ENCODE measurements around the gene PLCB1. TPM values are rescaled to one million over a fixed set of nuclear protein-coding genes. Genes with fewer than 3 reads are reported as not detected.

The PLCB1 gene
- total RNA-seq, 6 experiments from 2014 or later, result 17.2 to 25.7 (median 23.1) TPM

DNA sequence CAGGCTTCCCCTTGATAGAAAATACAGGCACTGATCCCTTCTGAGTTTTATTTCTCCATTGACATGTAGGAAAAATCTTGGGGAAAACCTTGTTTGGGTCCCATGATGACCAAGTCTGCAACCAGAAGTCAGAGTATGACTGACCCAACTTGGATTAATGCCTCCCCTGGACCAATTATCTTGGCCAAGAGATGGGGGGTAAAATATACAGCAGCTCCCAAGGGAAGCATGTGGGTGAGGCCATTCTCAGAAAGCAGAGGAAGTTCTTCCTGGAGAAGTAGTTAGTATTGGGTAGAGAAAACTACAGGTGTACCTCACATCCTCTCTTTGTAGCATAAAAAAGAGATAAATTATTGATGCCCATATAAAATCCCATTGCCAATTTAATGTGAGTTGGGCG lies 651.7 kb downstream of the PLCB1 start:
- H3K9me3 Mint-ChIP-seq, result no peaks in the 10 kb centered on the region
- no peak overlapping the region for H3K4me3 Mint-ChIP-seq
- H3K27ac Mint-ChIP-seq, result no peak overlapping the region
- H3K36me3 Mint-ChIP-seq (ENCODE audit: low read depth), result peaks cover 4% of the 10 kb centered on the region; the same call in 1 of the 2 replicates
- no peaks in the 10 kb centered on the region; the same call in none of the 2 replicates for H3K27me3 Mint-ChIP-seq (ENCODE audit: insufficient read depth)
- DNase-seq, result no peak
- TF ChIP-seq, protein P1, sequence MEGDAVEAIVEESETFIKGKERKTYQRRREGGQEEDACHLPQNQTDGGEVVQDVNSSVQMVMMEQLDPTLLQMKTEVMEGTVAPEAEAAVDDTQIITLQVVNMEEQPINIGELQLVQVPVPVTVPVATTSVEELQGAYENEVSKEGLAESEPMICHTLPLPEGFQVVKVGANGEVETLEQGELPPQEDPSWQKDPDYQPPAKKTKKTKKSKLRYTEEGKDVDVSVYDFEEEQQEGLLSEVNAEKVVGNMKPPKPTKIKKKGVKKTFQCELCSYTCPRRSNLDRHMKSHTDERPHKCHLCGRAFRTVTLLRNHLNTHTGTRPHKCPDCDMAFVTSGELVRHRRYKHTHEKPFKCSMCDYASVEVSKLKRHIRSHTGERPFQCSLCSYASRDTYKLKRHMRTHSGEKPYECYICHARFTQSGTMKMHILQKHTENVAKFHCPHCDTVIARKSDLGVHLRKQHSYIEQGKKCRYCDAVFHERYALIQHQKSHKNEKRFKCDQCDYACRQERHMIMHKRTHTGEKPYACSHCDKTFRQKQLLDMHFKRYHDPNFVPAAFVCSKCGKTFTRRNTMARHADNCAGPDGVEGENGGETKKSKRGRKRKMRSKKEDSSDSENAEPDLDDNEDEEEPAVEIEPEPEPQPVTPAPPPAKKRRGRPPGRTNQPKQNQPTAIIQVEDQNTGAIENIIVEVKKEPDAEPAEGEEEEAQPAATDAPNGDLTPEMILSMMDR (IDR thresholded peaks at IDR 0.05), result no peak
- H3K4me1 Mint-ChIP-seq (ENCODE audit: low read depth), result peaks cover 21% of the 10 kb centered on the region

GRCh38 chr20:8786383-8786782 lies 654.3 kb downstream of the PLCB1 start:
- TF ChIP-seq, protein P1 (IDR thresholded peaks at IDR 0.05), result no peak
- H3K4me3 Mint-ChIP-seq, result no peak overlapping the region
- H3K27ac Mint-ChIP-seq, result no peak overlapping the region
- no peaks in the 10 kb centered on the region for H3K9me3 Mint-ChIP-seq
- no peak for DNase-seq
- no peaks in the 10 kb centered on the region; the same call in 1 of the 2 replicates for H3K36me3 Mint-ChIP-seq (ENCODE audit: low read depth)
- H3K27me3 Mint-ChIP-seq (ENCODE audit: insufficient read depth), result no peaks in the 10 kb centered on the region; the same call in 1 of the 2 replicates
- peaks cover 35% of the 10 kb centered on the region for H3K4me1 Mint-ChIP-seq (ENCODE audit: low read depth)

DNA sequence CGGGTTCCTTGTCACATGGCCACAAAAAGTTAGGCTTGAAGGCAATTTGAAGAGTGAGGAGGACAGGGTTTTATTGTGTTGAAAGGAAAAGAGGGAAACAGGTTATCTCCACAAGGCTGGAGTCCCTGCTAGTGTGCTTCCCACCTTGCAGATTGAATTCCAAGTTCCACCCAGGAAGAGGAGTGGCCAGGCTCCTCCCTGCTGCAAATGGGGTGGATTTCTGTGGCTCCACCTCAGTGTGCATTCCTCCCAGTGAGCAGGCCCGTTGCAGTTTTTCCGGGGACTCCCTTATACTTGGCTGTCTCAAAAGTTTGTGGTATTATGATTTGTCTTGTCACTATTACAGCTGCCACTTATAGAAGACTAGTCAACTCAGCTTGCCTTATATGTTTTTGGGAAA lies 655.0 kb downstream of the PLCB1 start:
- Mint-ChIP-seq H3K4me1 (ENCODE audit: low read depth) (peaks cover 34% of the 10 kb centered on the region), H3K27ac (no peak overlapping the region), H3K36me3 (ENCODE audit: low read depth) (no peaks in the 10 kb centered on the region), H3K27me3 (ENCODE audit: insufficient read depth) (no peaks in the 10 kb centered on the region; the same call in 1 of the 2 replicates), H3K9me3 (no peaks in the 10 kb centered on the region), H3K4me3 (no peak overlapping the region)
- TF ChIP-seq, protein P1 (IDR thresholded peaks at IDR 0.05), result no peak
- DNase-seq, result no peak

DNA sequence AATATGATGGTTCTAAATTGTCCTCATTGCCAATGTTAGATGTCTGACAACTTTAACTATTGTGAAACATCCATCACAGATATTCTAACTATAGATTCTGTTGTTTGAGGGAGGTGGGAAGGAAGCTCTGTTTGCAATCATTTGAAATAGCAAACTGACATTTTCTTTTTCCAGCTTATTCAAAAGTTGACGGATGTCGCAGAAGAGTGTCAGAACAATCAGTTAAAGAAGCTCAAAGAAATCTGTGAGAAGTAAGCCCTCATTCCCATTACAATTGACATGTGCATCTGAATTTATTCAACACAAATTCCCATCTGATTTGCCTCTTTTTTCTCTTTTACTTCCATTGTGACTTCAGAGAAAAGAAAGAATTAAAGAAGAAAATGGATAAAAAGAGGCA lies 656.2 kb downstream of the PLCB1 start:
- Mint-ChIP-seq H3K9me3 (no peaks in the 10 kb centered on the region), H3K4me1 (ENCODE audit: low read depth) (peaks cover 23% of the 10 kb centered on the region), H3K4me3 (no peak overlapping the region), H3K36me3 (ENCODE audit: low read depth) (0 out of 2 replicates have a peak, but pooled peaks cover 4% of the 10 kb centered on the region), H3K27ac (no peak overlapping the region), H3K27me3 (ENCODE audit: insufficient read depth) (no peaks in the 10 kb centered on the region; the same call in 1 of the 2 replicates)
- TF ChIP-seq, protein P1 (IDR thresholded peaks at IDR 0.05), result no peak
- no peak for DNase-seq

DNA sequence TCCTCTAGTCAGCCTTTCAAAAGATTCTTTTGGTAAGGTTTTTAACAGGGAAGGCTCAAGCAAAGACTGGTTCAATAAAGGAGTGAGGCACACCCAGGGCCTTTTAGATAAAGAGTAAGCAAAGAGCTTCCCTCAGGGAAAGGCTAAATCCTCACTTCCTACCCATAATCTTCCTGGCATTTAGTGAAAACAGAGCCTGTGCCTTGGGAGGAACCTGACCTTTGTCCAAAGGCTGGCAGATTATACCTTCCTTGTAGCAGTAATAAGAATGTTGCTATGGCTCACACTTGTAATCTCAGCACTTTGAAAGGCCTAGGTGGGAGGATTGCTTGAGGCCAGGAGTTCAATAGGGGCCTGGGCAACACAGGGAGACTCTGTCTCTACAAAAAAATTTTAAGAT lies 656.8 kb downstream of the PLCB1 start:
- Mint-ChIP-seq H3K4me3 (no peak overlapping the region), H3K4me1 (ENCODE audit: low read depth) (peaks cover 17% of the 10 kb centered on the region), H3K27me3 (ENCODE audit: insufficient read depth) (no peaks in the 10 kb centered on the region; the same call in 1 of the 2 replicates), H3K36me3 (ENCODE audit: low read depth) (0 out of 2 replicates have a peak, but pooled peaks cover 6% of the 10 kb centered on the region), H3K27ac (no peak overlapping the region), H3K9me3 (no peaks in the 10 kb centered on the region)
- no peak for DNase-seq
- TF ChIP-seq, protein P1 (IDR thresholded peaks at IDR 0.05), result no peak

All from HFFc6 (cell line).